Thoracic aorta (tissue), 2 donors: Measurements from ENCODE around the gene ADAMTS17. TPM values are rescaled to one million over a fixed set of nuclear protein-coding genes. Genes with fewer than 3 reads are reported as not detected.

ENCODE experiments used
- ATAC-seq: fragments of 150-250 bp; one replicate; pipeline ENCODE4 v1.8.0; 2017; ENCODE audit warnings: low read depth; ENCODE audit not compliant: insufficient number of reproducible peaks, low FRiP score
- DNase-seq: peaks from one replicate; pipeline ENCODE4 v3.0.0-alpha.2; 2020; ENCODE audit warnings: low spot score
- H3K27ac ChIP-seq, 2 donors: fragments of 200-600 bp; sonication (generic); 1 replicate in 1 of 2; 2 replicates in 1 of 2; pipeline ENCODE4 v1.5.1; 2016; ENCODE audit warnings: mild to moderate bottlenecking in 2 of 2, moderate library complexity in 2 of 2
- H3K27me3 ChIP-seq: fragments of 200-600 bp; sonication (generic); replicated peaks from 2 replicates; pipeline ENCODE4 v1.6.0; 2016; ENCODE audit warnings: mild to moderate bottlenecking; ENCODE audit not compliant: insufficient read depth
- H3K36me3 ChIP-seq: fragments of 200-600 bp; sonication (generic); one replicate; pipeline ENCODE4 v1.5.1; 2016
- H3K4me1 ChIP-seq, 2 donors: fragments of 200-600 bp; sonication (generic); 1 replicate in 1 of 2; 2 replicates in 1 of 2; pipeline versions ENCODE4 v1.5.1 to v1.6.0; 2016; ENCODE audit warnings: low read depth in 2 of 2, mild to moderate bottlenecking in 1 of 2; ENCODE audit not compliant: control insufficient read depth in 1 of 2
- H3K4me3 ChIP-seq: fragments of 200-600 bp; sonication (generic); 2 replicates; pipeline ENCODE4 v1.5.1; 2016; ENCODE audit warnings: mild to moderate bottlenecking
- H3K9me3 ChIP-seq: fragments of 200-600 bp; sonication (generic); 2 replicates; pipeline ENCODE4 v1.5.1; 2016
- total RNA-seq, 2 donors: library from RNA; depleted of rRNA; stranded (reverse); fragments of >200 nt; gene quantifications; one replicate each; pipeline versions ENCODE4 v1.1.0 to v1.2.3, GENCODE V29; 2016
- TF ChIP-seq, protein P1 (sequence below): fragments of 200-600 bp; sonication (generic); IDR thresholded peaks from one replicate; pipeline ENCODE4 v1.5.1; 2019; ENCODE audit warnings: antibody characterized with exemption

Gene ADAMTS17
- total RNA-seq, 2 donors from 2014 or later: 2.8 to 8.1 TPM

DNA sequence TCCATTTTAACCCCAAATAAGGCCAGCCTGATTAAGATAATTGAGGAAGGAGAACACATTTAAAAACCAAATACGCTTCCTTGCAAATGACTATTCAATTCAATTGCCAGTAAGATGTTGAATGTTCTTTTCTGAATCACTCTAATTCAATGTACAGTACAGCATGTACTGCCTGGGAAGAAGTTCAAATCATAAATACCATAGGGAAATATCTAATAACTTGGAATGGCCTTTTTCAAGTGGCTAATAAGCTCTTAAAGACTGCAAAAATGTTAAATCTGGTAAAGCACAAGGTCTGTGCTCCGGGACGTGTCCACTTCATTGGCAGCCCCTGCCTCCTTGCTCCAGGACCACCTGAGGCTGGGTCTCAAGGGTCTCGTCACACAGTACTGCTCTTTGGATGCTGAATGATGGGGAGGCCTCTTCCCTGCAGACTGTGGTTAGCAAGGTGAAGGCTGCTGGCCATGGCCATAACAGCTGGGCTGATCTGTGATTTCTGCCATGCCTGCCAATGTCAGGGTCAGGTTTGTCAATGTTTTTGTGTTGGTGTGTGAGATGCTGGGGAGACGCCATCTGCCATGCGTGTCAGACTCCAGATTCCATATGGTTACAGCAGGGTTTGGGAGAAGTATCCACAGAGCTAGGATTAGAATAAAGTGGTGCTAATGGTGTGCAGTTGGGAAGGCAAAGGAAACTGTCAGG lies 300.5 kb downstream of the ADAMTS17 start:
- Histone ChIP-seq H3K4me1 (peaks cover 0 to 23% of the 10 kb centered on the region in 2 donors), H3K36me3 (no peaks in the 10 kb centered on the region), H3K27ac (no peak overlapping the region), H3K27me3 (no peaks in the 10 kb centered on the region), H3K9me3 (no peaks in the 10 kb centered on the region), H3K4me3 (no peak overlapping the region)
- no peak for DNase-seq
- TF ChIP-seq, protein P1, sequence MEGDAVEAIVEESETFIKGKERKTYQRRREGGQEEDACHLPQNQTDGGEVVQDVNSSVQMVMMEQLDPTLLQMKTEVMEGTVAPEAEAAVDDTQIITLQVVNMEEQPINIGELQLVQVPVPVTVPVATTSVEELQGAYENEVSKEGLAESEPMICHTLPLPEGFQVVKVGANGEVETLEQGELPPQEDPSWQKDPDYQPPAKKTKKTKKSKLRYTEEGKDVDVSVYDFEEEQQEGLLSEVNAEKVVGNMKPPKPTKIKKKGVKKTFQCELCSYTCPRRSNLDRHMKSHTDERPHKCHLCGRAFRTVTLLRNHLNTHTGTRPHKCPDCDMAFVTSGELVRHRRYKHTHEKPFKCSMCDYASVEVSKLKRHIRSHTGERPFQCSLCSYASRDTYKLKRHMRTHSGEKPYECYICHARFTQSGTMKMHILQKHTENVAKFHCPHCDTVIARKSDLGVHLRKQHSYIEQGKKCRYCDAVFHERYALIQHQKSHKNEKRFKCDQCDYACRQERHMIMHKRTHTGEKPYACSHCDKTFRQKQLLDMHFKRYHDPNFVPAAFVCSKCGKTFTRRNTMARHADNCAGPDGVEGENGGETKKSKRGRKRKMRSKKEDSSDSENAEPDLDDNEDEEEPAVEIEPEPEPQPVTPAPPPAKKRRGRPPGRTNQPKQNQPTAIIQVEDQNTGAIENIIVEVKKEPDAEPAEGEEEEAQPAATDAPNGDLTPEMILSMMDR: no peak
- no peak for ATAC-seq

DNA sequence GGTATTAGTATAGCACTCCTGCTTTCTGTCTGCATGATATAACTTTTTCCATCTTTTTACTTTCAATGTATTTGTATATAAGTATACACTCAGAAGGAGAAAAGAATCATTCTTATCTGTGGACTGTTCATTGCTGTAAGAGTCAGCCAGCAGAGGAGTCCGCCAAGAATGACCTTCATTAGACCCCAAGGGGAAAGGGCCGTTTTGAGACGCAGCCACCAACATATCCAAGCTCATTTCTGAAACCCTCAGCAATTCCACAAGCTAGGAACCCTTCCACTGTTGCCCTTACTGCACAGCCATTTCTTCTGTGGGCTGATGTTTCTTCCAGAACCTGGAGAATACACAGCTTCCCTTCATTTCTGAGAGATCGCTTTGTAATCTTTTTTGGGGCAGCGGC lies 301.8 kb downstream of the ADAMTS17 start:
- Histone ChIP-seq H3K4me3 (no peak overlapping the region), H3K27ac (no peak overlapping the region), H3K36me3 (no peaks in the 10 kb centered on the region), H3K9me3 (no peaks in the 10 kb centered on the region), H3K4me1 (peaks cover 0 to 23% of the 10 kb centered on the region in 2 donors), H3K27me3 (no peaks in the 10 kb centered on the region)
- no peak for DNase-seq
- TF ChIP-seq, protein P1: no peak
- ATAC-seq: no peak

DNA sequence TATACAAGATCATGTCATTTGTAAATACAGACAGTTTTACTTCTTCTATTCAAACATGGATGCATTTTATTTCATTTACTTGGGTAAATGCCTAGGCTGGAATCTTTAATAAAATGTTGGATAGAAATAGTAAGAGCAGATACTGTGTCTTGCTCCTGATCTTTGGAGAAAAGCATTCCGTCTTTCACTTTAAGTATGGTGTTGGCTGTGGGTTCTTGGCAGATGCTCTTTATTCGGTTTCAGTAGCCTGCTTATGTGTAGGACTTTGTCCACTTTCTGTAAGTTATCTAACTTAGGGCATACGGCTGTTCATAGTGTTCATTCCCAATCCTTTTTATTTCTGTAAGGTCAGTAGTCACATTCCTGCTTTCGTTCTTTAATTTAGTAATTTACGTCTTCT lies 303.0 kb downstream of the ADAMTS17 start:
- ATAC-seq: no peak
- no peaks in the 10 kb centered on the region for H3K36me3 ChIP-seq

GRCh38 chr15:100037901-100038300 lies 303.9 kb downstream of the ADAMTS17 start:
- ATAC-seq (no peak), DNase-seq (no peak)
- peaks cover 6 to 27% of the 10 kb centered on the region in 2 donors for H3K4me1 ChIP-seq
- no peak overlapping the region for H3K27ac ChIP-seq
- no peak overlapping the region for H3K4me3 ChIP-seq
- H3K27me3 ChIP-seq: no peaks in the 10 kb centered on the region
- TF ChIP-seq, protein P1: no peak
- no peaks in the 10 kb centered on the region for H3K36me3 ChIP-seq
- no peaks in the 10 kb centered on the region for H3K9me3 ChIP-seq

More for the DNA sequence above, 303.0 kb downstream of the ADAMTS17 start:
- Histone ChIP-seq H3K27me3 (no peaks in the 10 kb centered on the region), H3K4me1 (peaks cover 2 to 27% of the 10 kb centered on the region in 2 donors), H3K4me3 (no peak overlapping the region), H3K27ac (no peak overlapping the region), H3K9me3 (no peaks in the 10 kb centered on the region)
- no peak for DNase-seq
- TF ChIP-seq, protein P1: no peak

- H3K4me3 ChIP-seq: no peak overlapping the region
- TF ChIP-seq, protein P1: no peak
- H3K27me3 ChIP-seq: no peaks in the 10 kb centered on the region
- ATAC-seq: no peak
- H3K4me1 ChIP-seq: peaks cover 6 to 27% of the 10 kb centered on the region in 2 donors
- no peaks in the 10 kb centered on the region for H3K36me3 ChIP-seq
- no peaks in the 10 kb centered on the region for H3K9me3 ChIP-seq
- H3K27ac ChIP-seq: no peak overlapping the region
- DNase-seq: no peak
Measured at GRCh38 chr15:100036015-100036414, 305.8 kb downstream of the ADAMTS17 start.
